HG03378 (cell line): ENCODE results near the gene HNMT.
"Not testable (repeated sequence)": the region's sequence is repeated elsewhere in the genome, so short reads cannot be mapped to it uniquely, and the experiment has no call there.

ENCODE experiments used
- ATAC-seq: cut with Tn5 transposase; IDR thresholded peaks from one replicate; pipeline ENCODE4 v1.9.1; 2021; ENCODE audit warnings: mild to moderate bottlenecking, moderate library complexity; ENCODE audit not compliant: unreplicated experiment

HNMT gene

DNA sequence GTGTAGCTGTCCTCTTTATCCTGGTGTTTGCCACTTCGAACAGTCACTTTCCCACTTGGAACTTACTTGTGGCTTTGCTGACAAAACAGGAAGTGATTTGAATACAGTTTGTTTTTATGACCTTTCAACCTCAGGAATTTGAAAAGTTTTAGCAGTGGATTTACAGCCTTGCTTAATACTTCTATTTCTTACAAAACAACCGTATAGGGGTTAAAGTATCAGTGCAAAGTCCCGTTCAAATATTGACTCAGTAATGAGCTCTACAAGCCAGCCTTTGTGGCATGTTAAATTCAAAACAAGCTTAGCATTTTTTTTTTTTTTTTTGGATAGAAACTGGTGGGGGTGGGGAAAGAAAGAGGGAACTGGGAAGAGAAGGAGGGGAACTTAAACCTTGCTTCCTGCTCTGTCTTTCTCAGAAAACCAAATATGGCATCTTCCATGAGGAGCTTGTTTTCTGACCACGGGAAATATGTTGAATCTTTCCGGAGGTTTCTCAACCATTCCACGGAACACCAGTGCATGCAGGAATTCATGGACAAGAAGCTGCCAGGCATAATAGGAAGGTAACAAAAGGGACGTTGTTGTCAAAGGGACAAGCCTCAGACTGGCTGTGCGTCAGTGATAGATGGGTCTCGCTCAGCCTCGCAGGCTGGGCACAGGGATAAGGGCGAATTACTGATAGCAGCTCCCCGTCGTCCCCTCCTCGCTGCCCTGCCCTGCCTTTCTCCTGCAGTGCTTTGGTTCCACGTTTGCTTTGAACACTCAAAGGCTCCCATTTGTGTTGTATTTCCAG is at the start of gene HNMT:
TSS of gene HNMT (plus strand) at position 408 of the 793 bp plus-strand sequence. CDS start at position 427, 19 bp downstream.
- no peak for ATAC-seq

- ATAC-seq: no peak
Measured at GRCh38 chr2:137921105-137921880, 43.0 kb upstream of the HNMT start.

GRCh38 chr2:137922171-137922570 is 42.1 kb upstream of the HNMT start:
- not testable (repeated sequence) for ATAC-seq

DNA sequence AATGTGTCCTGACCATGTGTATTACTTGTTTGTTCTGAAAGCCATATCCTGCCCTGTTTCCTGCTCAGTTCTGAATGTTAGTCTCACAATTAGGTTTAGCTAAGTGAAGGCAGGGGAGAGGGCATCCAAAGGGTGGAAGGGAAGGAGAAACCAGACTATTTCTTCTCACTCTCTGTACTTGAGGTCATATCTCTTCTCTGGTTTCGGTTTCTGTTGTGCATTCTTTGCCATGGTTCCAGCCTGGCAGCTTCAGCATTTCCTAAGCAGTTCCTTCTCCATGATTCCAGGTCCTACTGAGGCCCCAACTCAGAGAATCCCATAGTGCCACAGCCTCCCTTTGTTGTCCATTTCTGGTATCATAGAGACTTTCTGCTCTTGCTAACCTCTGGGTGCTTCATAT is 40.3 kb upstream of the HNMT start:
- ATAC-seq: no peak

DNA sequence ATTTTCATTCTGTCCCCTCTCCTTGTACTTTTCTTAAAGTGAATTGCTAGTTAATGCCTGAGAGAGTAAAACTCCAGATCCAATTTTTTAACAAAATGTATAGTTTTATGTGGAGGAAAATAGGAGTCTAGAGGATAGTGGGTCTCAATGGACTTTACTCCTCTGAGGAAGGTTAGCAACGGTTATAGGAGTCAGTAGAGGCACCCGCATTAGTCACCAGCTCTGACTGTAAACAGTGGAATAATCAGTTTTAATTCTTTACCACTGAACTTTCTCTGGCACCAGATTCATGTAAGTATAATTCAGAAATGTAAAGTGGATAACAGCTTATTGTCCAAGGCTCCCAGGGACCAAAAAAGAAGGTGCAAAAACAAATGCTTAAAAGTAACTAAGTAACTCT is 38.7 kb upstream of the HNMT start:
- ATAC-seq: no peak

DNA sequence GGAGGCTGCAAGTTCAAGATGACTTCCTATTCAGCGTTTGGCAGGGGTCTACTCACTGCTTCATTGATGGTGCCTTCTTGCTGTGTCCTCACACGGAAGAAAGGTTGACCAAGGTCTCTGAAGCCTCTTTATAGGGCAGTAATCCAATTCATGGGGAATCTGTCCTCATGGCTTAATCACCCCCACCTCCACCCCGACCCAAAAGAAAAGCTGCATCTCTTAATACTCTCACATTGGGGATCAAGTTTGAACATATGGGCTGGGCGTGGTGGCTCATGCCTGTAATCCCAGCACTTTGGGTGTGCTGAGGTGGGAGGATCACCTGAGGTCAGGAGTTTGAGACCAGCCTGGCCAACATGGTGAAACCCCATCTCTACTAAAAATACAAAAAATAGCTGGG is 36.4 kb upstream of the HNMT start:
- no peak for ATAC-seq

GRCh38 chr2:137928547-137929518 is 35.4 kb upstream of the HNMT start:
- no peak for ATAC-seq

DNA sequence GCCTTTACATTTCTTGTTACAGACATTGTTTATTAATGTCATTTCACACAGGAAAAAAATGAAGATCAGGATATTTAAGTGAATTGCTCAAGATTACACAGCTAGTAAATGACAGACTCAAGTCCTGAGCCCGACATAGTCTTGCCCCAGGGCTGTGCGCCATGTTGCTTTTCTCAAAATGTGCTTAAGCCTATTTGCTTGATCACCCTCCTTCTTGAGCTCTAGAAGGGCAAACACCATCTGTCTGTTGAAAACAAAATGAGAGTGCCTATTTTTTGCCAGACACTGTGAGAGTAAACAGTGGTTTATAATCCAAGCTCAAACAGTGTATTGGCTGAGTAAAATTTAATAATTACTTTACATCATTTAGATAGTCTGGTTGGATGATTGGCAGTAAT is 34.8 kb upstream of the HNMT start:
- no peak for ATAC-seq

DNA sequence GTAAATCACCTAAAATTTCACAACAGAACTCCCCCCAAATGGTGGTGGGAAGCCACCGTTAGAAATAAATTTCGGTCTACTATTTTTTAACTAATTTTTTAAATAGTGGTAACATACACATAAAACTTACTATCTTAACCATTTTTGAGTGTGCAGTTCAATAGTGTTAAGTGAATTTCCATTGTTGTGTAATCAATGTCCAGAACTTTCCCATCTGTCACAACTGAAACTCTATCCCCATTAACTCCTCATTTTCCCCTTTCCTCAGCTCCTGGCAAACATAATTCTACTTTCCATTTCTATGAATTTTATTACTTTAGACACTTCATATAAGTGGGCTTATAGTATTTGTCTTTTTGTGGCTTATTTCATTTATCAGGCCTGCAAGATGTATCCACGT is 34.1 kb upstream of the HNMT start:
- ATAC-seq: no peak

DNA sequence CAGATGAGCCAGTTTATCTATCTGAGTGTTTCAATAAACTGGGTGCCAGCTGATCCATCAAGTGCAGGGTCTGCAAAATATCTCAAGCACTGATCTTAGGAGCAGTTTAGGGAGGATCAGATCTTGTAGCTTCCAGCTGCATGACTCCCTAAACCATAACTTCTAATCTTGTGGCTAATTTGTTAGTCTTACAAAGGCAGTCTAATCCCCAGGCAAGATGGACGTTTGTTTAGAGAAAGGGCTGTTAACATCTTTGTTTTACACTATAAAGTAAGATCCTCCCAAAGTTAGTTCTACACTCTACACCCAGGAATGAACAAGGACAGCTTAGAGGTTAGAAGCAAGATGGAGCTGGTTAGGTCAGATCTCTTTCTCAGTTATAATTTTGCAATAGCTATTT is 28.7 kb upstream of the HNMT start:
- ATAC-seq: no peak

DNA sequence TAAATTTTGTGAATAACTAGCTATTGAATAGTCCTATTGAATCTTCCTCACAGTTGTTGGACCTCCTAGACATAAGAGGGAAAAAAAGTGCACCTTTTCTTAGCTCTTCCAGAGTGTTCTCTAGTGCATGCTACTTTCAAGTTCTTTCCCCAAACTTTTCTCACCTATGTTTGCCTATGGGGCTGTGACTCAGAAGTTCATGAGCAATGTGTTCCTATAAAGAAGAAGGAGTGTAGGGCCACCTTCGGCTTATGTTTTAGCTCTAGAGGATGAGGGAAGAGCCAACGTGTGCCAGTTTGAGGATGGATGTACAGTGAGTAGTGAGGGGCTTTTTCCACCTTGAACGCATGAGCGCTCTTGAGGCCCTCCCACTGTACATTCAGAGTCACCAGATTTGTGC is 27.0 kb upstream of the HNMT start:
- no peak for ATAC-seq

DNA sequence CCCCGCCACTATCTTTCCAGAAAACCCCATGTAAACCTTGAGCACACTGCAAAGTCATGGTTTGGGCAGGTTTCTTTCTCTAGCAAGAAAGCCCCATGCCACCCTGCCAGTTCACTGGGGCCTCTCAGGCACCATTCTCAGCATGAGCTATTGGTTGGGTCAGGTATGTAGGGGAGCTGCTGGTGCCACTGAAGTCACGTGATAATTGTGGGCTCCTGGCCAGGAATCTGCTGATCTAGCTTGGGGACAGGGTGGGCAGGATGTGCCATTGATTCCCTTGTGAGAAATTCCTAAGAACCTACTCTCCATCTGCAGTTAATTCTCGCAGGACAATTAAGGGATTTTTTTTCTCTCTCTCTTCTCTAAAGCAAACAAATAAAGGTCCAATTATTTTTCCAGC is 26.5 kb upstream of the HNMT start:
- ATAC-seq: no peak

- ATAC-seq: no peak
Measured at GRCh38 chr2:137938204-137938603, 26.1 kb upstream of the HNMT start.

- ATAC-seq: no peak
Measured at GRCh38 chr2:137939026-137939425, 25.2 kb upstream of the HNMT start.

- ATAC-seq: no peak
Measured at GRCh38 chr2:137940154-137940553, 24.1 kb upstream of the HNMT start.

GRCh38 chr2:137942037-137942832 is 22.0 kb upstream of the HNMT start:
- no peak for ATAC-seq

GRCh38 chr2:137942833-137943677 is 21.2 kb upstream of the HNMT start:
- no peak for ATAC-seq

DNA sequence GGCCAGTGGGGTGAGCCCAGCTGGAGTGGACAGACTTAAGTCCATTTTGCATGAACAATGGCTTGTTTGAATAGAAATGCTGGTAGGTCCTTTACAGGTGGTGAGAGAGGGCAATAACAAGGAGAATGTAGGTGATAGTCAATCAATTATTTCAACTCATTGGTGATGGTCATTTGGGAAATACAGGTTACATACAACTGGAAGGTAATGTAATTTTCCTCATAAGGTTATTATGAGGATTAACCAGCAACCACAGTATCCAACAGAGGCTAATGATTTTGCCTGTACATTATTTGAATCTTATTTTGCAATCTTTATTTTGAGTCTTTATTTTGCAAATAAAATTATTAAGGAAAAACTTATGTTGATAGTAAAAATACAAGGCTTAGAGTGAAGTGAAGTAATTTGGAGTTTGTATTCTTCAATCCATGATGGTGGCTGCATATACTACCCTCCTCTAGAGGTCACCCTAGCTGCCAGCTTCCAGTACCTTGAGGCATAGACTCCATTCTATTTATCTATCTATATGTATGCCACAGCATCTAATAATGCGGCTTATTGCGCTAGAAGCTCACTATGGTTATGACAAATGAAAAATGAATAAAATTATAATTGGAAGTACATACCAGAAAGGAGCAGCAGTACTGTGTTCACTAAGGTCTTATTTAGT is 20.5 kb upstream of the HNMT start:
- ATAC-seq: no peak

- no peak for ATAC-seq
Measured at GRCh38 chr2:137944714-137945113, 19.6 kb upstream of the HNMT start.
